Stimulated activated CD4-positive, alpha-beta T cell treated with anti-CD3 and anti-CD28 coated beads, TNF-alpha, amount 100 ng/mL, for 1 hour (primary cell): ENCODE data around the gene CR1.
"Not testable (repeated sequence)": the region's sequence is repeated elsewhere in the genome, so short reads cannot be mapped to it uniquely, and the experiment has no call there.

ENCODE experiments used
- DNase-seq, 3 donors: peaks; one replicate each; pipeline ENCODE4 v3.0.0-alpha.2; 2020; ENCODE audit warnings: low read depth in 3 of 3, low spot score in 1 of 3

Gene CR1

GRCh38 chr1:207672522-207673130 lies 176.7 kb downstream of the CR1 start:
- DNase-seq: no peak

GRCh38 chr1:207673399-207673798 lies 177.4 kb downstream of the CR1 start:
- no peak for DNase-seq

GRCh38 chr1:207676153-207676552 lies 180.2 kb downstream of the CR1 start:
- DNase-seq: no peak

DNA sequence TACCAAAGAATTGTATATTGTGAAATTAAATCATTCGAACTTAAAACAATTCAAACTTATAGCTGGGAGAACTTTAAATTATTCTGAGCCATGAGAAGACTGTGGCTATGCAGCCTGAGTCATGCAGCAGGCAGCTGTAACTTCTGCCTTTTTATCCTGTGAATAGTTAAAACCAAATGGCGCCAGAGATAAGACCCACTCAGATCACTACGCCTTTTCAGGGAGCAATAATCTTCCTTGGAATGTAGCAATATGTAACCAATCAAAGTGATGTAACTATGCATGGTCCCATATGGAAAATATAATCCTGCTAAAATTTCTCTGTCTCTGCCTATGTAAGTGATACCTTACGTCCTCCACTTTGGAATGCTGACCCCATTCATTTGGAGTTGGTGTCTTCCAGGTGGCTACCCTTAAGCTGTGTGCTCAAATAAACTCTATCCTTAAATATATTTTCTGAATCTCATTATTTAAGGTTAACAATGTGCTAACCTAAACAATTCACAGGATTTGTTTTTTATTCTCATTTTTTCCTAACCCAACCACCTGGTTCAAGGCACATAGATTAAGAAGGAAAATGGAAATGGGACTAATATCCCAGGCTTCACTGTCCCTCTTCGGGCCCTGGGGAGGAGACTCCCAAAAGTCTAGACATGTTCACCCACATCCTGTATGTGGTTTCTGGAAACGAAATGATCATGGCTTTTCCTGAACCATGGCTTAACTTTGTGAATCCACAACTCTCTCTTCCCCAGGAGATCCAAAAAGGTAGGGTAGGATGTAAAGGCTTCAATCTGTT lies 184.8 kb downstream of the CR1 start:
- not testable (repeated sequence) for DNase-seq

DNA sequence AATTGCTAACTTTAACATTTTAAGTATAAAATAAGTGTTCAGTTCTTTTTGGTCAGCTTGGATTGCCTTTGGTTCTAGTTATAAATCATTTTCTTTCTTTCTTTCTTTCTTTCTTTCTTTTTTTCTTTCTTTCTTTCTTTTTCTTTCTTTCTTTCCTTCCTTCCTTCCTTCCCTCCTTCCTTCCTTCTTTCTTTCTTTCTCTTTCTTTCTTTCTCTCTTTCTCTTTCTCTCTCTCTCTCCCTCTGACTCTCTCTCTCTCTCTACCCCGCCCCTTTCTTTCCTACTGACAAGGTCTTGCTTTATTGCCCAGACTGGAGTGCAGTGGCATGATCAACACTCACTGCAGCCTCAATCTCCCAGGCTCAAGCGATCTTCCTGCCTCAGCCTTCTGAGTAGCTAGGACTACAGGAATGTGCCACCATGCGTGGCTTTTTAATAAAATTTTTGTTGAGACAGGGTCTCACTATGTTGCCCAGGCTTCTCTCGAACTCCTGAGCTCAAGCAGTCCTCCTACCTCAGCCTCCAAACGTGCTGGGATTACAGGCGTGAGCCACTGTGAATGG lies 187.0 kb downstream of the CR1 start:
- DNase-seq: not testable (repeated sequence)

GRCh38 chr1:207690551-207690950 lies 194.6 kb downstream of the CR1 start:
- DNase-seq: not testable (repeated sequence)

- DNase-seq: no peak
Measured at GRCh38 chr1:207691010-207691409, 195.1 kb downstream of the CR1 start.
